DMS53 treated with DMSO at 0.1 percent for 48 hours (cell line): ENCODE data around the gene WDR20.
A peak's percentile ranks its signal among the peaks of the same experiment; 100 is the strongest.

ENCODE experiments used
- DNase-seq: peaks from one replicate; lab custom pipeline; 2025; ENCODE audit not compliant: unreplicated experiment; lab: John Stamatoyannopoulos, UW

WDR20 gene

DNA sequence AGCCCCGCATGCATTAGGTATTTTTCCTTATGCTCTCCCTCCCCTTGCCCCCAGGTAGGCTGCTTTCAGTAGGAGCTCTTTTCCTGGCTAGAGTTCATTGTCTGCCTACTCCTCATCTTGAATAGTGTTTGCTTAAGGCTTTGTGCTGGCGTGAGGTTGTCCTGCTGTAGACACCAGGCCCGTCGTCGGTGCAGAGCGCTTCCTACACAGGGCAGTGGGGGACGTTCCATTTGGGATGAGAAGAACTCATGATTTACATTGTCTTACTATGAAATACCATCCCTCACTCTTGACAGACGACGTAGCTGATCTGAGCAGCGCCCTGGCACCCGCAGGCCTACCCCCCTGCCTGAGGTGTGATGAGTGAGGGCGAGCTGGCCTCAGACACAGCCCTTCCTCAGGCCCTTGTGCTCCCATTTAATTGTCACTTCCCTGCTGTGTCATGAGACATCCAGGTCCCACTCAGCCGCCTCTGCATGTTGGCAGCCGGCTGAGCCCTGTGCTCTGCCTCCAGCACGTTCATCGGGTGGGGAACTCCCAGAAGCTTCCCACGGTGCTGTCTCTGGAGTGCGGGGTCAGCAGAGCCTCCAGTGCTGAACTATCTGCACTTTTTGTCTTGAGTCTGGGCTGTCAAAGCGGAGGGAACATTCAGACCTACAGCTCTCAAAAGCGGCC, 76.0 kb downstream of the WDR20 start:
- DNase-seq, result peak; percentile 65

DNA sequence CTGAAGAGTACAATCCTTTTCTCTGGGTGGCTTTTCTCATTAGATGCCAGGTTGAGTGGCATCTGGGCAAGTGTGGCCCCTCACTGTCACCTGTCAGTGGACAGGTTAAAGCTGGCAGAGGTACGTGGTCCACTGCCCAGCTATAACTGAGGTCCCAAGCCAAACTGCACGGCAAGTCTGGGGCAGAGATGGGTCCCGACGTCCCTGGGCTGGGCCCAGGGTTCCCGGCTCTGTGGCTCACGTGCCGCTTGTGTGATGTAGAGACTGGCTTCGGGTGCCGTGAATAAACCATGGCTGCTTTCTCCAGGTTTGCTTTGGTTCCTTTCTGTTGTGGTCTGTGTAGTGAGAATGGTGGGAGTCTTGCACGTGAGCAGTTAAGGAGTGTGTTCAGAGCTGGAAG, 77.7 kb downstream of the WDR20 start:
- DNase-seq, result no peak

GRCh38 chr14:102217987-102218421, 78.3 kb downstream of the WDR20 start:
- DNase-seq, result no peak

DNA sequence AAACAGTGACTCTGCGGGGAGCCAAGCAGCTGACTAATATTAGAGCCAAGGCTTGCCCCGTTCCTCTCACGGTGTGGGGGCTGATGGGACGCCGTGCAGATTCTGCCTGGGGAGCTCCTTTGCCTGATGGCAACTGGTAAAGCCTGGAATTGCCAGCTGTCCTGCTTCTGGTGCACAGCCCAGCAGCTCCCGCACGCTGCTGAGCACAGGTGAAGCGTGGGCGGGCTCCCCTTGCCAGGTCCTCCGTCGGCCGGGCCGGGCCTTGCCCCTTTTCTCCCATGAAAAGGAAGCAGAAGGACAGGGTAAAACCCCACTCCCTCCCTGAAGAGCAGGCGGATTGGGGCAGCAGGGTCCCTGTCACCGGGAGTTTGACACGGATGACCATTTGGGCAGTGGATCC, 79.0 kb downstream of the WDR20 start:
- DNase-seq, result no peak

DNA sequence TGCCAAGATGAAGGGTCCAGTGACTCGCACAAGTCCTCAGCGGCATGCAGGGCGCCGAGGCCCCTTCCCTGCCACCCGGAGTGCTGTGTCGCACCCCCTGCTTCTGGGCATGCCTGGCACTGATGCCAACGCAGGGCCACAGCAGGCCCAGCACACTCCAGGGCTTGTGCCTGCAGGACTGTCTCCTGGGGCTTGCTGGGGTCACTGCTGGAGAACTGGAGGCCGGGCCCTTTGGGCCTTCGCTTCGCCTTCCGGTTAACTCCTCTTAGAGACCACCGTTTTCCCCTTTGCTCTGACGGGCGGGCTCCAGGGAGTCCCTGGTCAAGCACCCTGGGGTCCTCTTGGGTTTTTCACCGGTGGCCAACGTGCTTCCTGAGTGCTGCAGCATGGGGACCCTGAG, 79.6 kb downstream of the WDR20 start:
- no peak for DNase-seq

DNA sequence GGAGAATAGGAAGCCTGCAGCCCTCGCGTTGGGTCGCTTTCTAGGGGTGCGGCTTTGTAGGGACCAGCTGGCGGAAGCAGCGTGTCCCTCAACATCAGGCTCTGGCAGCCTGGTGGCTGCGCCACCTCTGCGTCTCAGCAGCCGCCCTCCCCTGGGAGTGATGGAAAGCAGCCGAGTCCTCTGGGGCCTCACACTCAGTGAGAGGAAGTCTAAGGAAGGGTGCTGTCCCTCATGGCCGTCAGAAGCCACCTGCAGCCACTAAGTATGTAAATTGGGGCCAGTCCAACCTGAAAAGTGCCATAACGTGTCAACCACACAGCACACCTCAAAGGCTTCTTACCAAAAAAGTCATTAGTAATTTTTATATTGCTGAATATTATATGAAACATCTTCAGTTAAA, 80.3 kb downstream of the WDR20 start:
- DNase-seq, result no peak

- no peak for DNase-seq
Measured at GRCh38 chr14:102221026-102221425, 81.3 kb downstream of the WDR20 start.

- no peak for DNase-seq
Measured at GRCh38 chr14:102222009-102222575, 82.4 kb downstream of the WDR20 start.

- no peak for DNase-seq
Measured at GRCh38 chr14:102222751-102223150, 83.1 kb downstream of the WDR20 start.

DNA sequence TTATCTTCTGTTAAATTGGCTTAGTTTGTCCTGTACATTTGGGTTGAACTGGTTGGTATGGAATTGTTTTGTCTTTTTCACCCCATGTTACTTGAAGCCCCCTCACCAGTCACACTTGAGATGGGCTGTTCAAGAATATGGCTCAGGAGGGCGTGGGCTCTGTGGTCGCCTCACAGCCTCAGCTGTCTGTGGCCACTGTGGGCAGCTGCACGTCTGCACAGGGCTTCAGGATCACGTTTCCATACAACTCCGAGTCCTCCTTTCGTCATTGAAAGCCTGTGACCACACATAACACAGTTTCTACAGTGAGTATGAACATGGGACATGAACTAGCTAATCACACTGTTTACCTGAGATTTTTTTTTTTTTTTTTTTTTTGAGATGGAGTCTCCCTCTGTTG, 84.0 kb downstream of the WDR20 start:
- no peak for DNase-seq

- no peak for DNase-seq
Measured at GRCh38 chr14:102225386-102225785, 85.7 kb downstream of the WDR20 start.

- DNase-seq, result no peak
Measured at GRCh38 chr14:102225936-102226335, 86.2 kb downstream of the WDR20 start.

- no peak for DNase-seq
Measured at GRCh38 chr14:102226356-102227125, 86.8 kb downstream of the WDR20 start.

DNA sequence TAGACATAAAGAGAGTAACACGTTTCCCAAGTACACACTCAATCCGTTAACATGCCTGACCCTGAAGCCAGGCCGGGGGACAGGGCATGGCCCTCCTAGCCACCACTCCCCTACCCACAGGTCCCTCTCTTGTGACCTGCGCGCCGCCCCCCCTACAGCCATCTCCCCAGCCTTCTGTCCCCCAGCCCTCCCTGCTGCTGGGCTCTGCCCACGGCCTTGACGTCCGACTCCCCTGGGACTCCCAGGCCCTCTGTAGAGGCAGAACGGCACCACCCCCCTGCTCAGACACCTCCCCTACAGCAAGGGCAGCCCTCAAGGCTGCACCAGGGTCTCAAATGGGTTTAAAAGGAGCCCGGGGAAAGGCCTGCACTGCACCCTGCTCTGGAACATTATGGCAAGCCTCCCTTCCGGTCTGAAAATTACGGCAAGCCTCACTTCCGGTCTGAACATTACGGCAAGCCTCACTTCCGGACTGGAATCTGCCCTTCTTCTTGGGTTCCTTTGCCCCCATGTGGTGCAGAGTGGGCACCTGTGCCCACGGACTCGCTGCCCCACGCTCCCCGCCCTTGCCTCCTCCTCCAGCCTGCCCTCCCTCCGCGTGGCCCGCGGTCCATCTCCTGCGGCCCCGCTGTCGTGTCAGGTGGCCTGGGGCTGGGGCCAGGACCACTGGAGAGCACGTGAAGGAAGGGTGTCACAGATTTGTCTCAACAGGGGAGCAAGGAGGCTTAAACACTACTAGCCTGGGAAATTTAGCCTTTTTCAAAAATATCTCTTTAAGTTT, 87.7 kb downstream of the WDR20 start:
- no peak for DNase-seq

- DNase-seq, result no peak
Measured at GRCh38 chr14:102229071-102229738, 89.5 kb downstream of the WDR20 start.

- no peak for DNase-seq
Measured at GRCh38 chr14:102229739-102230092, 90.0 kb downstream of the WDR20 start.

GRCh38 chr14:102230481-102231210, 90.9 kb downstream of the WDR20 start:
- no peak for DNase-seq

- no peak for DNase-seq
Measured at GRCh38 chr14:102231476-102232347, 92.0 kb downstream of the WDR20 start.

GRCh38 chr14:102232348-102232625, 92.6 kb downstream of the WDR20 start:
- no peak for DNase-seq

DNA sequence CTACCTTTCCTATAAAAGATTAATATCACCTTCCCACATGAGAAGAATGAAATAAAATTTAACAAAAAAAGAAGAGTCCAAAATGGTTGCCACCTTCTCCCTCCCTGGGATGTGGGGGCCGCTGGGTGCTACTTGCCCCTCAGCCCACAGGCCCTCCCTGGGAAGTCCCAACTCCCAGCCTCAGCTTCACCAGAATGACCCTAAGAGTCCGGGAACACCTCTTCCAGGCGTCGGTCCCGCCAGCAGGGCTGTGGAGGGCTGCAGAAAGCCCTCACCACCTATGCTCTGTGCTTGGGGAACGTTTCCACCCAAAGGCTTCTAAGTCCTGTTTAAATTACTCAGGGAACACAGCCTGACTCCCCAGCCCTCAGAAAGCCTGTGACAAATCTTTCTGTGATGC, 93.4 kb downstream of the WDR20 start:
- DNase-seq, result no peak
